ENCODE results near the gene DYNLRB1.

The DYNLRB1 gene

DNA sequence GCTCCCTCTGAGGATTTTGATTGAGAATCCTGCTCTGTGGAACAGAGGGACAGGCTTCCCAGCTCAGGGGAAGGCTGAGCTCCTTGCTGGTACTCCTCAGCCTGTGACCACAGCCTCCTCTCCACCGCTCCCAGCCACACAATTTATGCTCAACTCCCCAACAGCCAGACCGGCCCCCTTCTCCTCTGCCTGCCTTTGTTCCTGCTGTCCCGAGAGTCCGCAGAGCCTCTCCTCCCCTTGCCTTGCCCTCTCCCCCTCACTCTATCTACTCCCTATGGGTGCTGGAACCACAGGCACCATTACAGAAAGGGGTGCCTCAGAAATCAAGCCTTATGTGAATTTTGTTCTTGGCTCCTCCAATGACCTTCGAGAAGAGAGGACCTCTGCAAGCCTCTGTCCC, 58.2 kb downstream of the DYNLRB1 start:
- H3K27ac ChIP-seq, result no peak overlapping the region
- TF ChIP-seq, protein P1, sequence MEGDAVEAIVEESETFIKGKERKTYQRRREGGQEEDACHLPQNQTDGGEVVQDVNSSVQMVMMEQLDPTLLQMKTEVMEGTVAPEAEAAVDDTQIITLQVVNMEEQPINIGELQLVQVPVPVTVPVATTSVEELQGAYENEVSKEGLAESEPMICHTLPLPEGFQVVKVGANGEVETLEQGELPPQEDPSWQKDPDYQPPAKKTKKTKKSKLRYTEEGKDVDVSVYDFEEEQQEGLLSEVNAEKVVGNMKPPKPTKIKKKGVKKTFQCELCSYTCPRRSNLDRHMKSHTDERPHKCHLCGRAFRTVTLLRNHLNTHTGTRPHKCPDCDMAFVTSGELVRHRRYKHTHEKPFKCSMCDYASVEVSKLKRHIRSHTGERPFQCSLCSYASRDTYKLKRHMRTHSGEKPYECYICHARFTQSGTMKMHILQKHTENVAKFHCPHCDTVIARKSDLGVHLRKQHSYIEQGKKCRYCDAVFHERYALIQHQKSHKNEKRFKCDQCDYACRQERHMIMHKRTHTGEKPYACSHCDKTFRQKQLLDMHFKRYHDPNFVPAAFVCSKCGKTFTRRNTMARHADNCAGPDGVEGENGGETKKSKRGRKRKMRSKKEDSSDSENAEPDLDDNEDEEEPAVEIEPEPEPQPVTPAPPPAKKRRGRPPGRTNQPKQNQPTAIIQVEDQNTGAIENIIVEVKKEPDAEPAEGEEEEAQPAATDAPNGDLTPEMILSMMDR (conservative IDR thresholded peaks at IDR 0.05), result no peak

- H3K27ac ChIP-seq, result no peak overlapping the region
- TF ChIP-seq, protein P1 (conservative IDR thresholded peaks at IDR 0.05), result no peak
These were observed 58.6 kb downstream of the DYNLRB1 start for GRCh38 chr20:34574861-34575260.

DNA sequence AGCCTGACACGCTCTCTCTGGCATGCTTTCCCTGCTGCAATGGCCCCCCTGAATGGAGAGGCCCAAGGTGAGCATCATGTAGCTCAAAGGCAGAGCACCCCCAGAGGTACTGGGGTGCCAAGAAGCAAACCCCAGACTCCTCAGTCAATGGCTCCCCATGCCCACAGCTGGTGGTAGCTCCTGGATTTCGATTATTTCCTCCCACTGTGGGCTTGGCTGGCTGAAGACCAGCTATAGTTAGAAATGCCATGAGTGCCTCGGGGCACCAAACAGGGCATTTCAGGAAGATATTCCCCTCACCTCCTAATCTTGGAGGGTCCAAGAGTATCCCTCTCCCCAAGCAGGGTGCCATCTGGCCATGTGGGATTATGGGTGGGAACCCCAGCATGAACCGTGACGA, 59.0 kb downstream of the DYNLRB1 start:
- H3K27ac ChIP-seq, result no peak overlapping the region
- TF ChIP-seq, protein P1 (conservative IDR thresholded peaks at IDR 0.05), result no peak

- H3K27ac ChIP-seq, result no peak overlapping the region
- TF ChIP-seq, protein P1 (conservative IDR thresholded peaks at IDR 0.05), result no peak
These were observed 59.5 kb downstream of the DYNLRB1 start for GRCh38 chr20:34575756-34576155.

GRCh38 chr20:34577061-34577460, 60.8 kb downstream of the DYNLRB1 start:
- TF ChIP-seq, protein P1 (conservative IDR thresholded peaks at IDR 0.05), result no peak
- no peak overlapping the region for H3K27ac ChIP-seq

GRCh38 chr20:34578025-34578424, 61.8 kb downstream of the DYNLRB1 start:
- H3K27ac ChIP-seq, result peak overlapping the region; percentile 53; the same call in 1 of the 2 replicates
- TF ChIP-seq, protein P1 (conservative IDR thresholded peaks at IDR 0.05), result no peak

DNA sequence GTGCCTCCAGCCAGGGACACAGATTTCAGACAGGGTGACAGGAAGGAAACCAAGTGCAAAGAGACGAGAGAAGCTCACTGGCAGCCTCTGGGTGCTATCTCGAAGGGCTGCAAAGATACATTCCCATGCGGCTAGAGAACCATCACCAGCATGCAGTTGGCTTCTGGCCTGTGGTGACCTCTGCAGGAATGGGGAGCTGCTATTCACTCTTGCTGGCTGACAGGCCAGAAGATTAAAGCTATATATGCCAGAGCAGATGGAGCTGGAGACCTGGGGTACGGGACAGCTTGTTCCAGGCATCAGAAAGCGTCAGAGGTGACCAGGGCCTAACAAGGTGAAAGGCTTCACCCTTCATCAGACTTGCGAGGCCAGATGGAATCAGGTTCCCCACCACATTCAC, 62.3 kb downstream of the DYNLRB1 start:
- TF ChIP-seq, protein P1 (conservative IDR thresholded peaks at IDR 0.05), result no peak
- H3K27ac ChIP-seq, result peak overlapping the region; percentile 53

All from VCaP (cell line).